Esophagus squamous epithelium (tissue), 4 donors: ENCODE measurements around the gene RNASE9.

Experiments used
- POLR2A ChIP-seq, 4 donors: fragments of 450-650 bp; IDR thresholded peaks; one replicate each; pipeline ENCODE4 v1.6.1; 2017; ENCODE audit warnings: antibody characterized with exemption in 4 of 4, mild to moderate bottlenecking in 4 of 4, moderate library complexity in 3 of 4
- TF ChIP-seq, protein P1 (sequence below), 6 experiments: fragments of 450-650 bp in 4 of 6; fragments of 200-600 bp in 2 of 6; sonication (generic) in 2 of 6; IDR thresholded peaks; one replicate each; pipeline ENCODE4 v1.5.1; 2016 to 2019; ENCODE audit warnings: antibody characterized with exemption in 6 of 6, mild to moderate bottlenecking in 4 of 6, moderate library complexity in 4 of 6

DNA sequence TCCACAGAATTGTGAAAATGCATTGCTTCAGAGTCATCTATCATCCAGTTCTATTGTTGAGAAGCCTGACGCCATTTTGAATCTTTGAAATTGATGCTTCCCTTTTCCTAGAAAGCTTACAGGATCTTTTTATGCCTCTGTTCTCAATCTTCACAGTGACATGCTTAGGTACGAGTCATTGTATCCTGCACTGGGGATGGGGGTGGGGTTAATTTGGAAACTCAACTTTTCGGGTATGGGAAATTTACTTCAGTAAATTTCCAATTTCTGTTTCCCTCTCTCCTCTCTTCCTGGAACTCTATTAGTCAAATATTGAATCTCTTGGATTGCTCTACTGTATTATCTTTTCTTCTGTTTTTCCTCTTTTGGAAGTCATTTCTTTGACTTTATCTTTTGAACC lies 31.0 kb downstream of the RNASE9 start:
- TF ChIP-seq, protein P1, sequence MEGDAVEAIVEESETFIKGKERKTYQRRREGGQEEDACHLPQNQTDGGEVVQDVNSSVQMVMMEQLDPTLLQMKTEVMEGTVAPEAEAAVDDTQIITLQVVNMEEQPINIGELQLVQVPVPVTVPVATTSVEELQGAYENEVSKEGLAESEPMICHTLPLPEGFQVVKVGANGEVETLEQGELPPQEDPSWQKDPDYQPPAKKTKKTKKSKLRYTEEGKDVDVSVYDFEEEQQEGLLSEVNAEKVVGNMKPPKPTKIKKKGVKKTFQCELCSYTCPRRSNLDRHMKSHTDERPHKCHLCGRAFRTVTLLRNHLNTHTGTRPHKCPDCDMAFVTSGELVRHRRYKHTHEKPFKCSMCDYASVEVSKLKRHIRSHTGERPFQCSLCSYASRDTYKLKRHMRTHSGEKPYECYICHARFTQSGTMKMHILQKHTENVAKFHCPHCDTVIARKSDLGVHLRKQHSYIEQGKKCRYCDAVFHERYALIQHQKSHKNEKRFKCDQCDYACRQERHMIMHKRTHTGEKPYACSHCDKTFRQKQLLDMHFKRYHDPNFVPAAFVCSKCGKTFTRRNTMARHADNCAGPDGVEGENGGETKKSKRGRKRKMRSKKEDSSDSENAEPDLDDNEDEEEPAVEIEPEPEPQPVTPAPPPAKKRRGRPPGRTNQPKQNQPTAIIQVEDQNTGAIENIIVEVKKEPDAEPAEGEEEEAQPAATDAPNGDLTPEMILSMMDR (IDR thresholded peaks at IDR 0.05), result no peak
- TF ChIP-seq POLR2A (IDR thresholded peaks at IDR 0.05), result no peak
